HepG2 (cell line): ENCODE data around the gene LMCD1. TPM values are rescaled to one million over a fixed set of nuclear protein-coding genes. Genes with fewer than 3 reads are reported as not detected.

ENCODE experiments used
- ATAC-seq: fragments of 200-7000 bp; cut with Tn5 transposase; 3 replicates; pipeline ENCODE4 v1.9.1; 2020; ENCODE audit warnings: mild to moderate bottlenecking, moderate library complexity
- BruUV-seq: library from RNA; stranded (reverse); fragments of 400-500 nt; replicated peaks from 2 replicates; lab custom pipeline; 2021; lab: Mats Ljungman, UMichigan
- CTCF ChIA-PET: fragments of 300-600 bp; formaldehyde crosslinking; extraction: SDS; loops from one replicate; lab custom pipeline; 2021; ENCODE audit warnings: low total read pairs, inconsistent platforms, low intra/inter-chr PET ratio; lab: Yijun Ruan, JAX
- POLR2A ChIA-PET: fragments of 350-600 bp; sonication (Branson Sonifier 250); formaldehyde crosslinking; loops from one replicate; lab custom pipeline; 2020; ENCODE audit warnings: antibody characterized with exemption, inconsistent platforms; lab: Yijun Ruan, JAX
- DNase-seq: peaks from one replicate; pipeline ENCODE4 v3.0.0-alpha.2; 2015; ENCODE audit warnings: low spot score
- FAIRE-seq: peaks from 3 replicates; lab custom pipeline; 2011; peaks lifted over from hg19 to GRCh38; lab: Jason Lieb, UNC
- H2AFZ ChIP-seq: one replicate; pipeline ENCODE4 v1.6.1; 2011; ENCODE audit warnings: low read length, inconsistent platforms
- H3K27ac ChIP-seq: fragments of 300-600 bp; 3 replicates; pipeline ENCODE4 v1.8.0; 2011; ENCODE audit warnings: mixed run types, mild to moderate bottlenecking, mixed read lengths, low read length, inconsistent platforms; ENCODE audit not compliant: insufficient read depth; ENCODE audit errors: extremely low read length
- H3K27me3 ChIP-seq, 2 experiments: fragments of 200-600 bp in 1 of 2; 2 replicates in 1 of 2; 3 replicates in 1 of 2; pipeline versions ENCODE4 v1.6.0 to v1.8.0; 2011; ENCODE audit warnings: low read length in 2 of 2, mild to moderate bottlenecking in 2 of 2, moderate library complexity in 2 of 2, inconsistent platforms in 1 of 2; ENCODE audit not compliant: insufficient read depth in 2 of 2, control insufficient read depth in 1 of 2
- H3K36me3 ChIP-seq, 2 experiments: fragments of 200-600 bp in 1 of 2; replicated peaks in 1 of 2; 2 replicates in 1 of 2; 3 replicates in 1 of 2; pipeline versions ENCODE4 v1.5.1 to v1.8.0; 2011; ENCODE audit warnings: low read length in 2 of 2, inconsistent platforms in 1 of 2; ENCODE audit not compliant: insufficient read depth in 2 of 2, control insufficient read depth in 1 of 2
- H3K4me1 ChIP-seq: 2 replicates; pipeline ENCODE4 v1.5.1; 2012; ENCODE audit warnings: low read length, inconsistent platforms; ENCODE audit not compliant: insufficient read depth
- H3K4me2 ChIP-seq: 2 replicates; pipeline ENCODE4 v1.6.0; 2011; ENCODE audit warnings: low read depth, low read length, inconsistent platforms
- H3K4me3 ChIP-seq, 3 experiments: fragments of 200-600 bp in 1 of 3; sonication (generic), shearing (Covaris generic) in 1 of 3; replicated peaks in 1 of 3; 2 replicates each; pipeline ENCODE4 v1.5.1; 2011 to 2016; ENCODE audit warnings: low read length in 3 of 3, inconsistent platforms in 2 of 3, low read depth in 2 of 3, mild to moderate bottlenecking in 2 of 3, control low read depth in 1 of 3, mixed read lengths in 1 of 3; ENCODE audit not compliant: insufficient read depth in 1 of 3
- H3K79me2 ChIP-seq: one replicate; pipeline ENCODE4 v1.6.1; 2011; ENCODE audit warnings: low read length, inconsistent platforms; ENCODE audit not compliant: insufficient read depth
- H3K9ac ChIP-seq: 2 replicates; pipeline ENCODE4 v1.6.0; 2011; ENCODE audit warnings: mild to moderate bottlenecking, low read depth, low read length, inconsistent platforms; ENCODE audit not compliant: insufficient read depth
- H3K9me3 ChIP-seq: 2 replicates; pipeline ENCODE4 v1.5.1; 2012; ENCODE audit warnings: mild to moderate bottlenecking, low read length
- H4K20me1 ChIP-seq: 2 replicates; pipeline ENCODE4 v1.6.0; 2011; ENCODE audit warnings: inconsistent platforms, mild to moderate bottlenecking, low read length, moderate library complexity; ENCODE audit not compliant: insufficient read depth
- FOXK1 ChIP-seq: sonication (generic); formaldehyde crosslinking; IDR thresholded peaks from 2 replicates; pipeline ENCODE4 v1.4.0; 2020; ENCODE audit warnings: low read depth, missing genetic modification reagents, borderline replicate concordance
- KDM5A ChIP-seq: fragments of 200-600 bp; sonication (generic); IDR thresholded peaks from 2 replicates; pipeline ENCODE4 v1.7.0; 2018; ENCODE audit warnings: antibody characterized with exemption, mild to moderate bottlenecking, low read length, borderline replicate concordance
- MYNN ChIP-seq: sonication (generic); formaldehyde crosslinking; IDR thresholded peaks from 2 replicates; pipeline ENCODE4 v1.4.0; 2020; ENCODE audit warnings: mild to moderate bottlenecking, low read depth, missing genetic modification reagents
- RAD51 ChIP-seq: fragments of 450-650 bp; IDR thresholded peaks from 2 replicates; pipeline ENCODE4 v1.6.1; 2016; ENCODE audit warnings: borderline replicate concordance
- SAFB2 ChIP-seq: sonication (generic); formaldehyde crosslinking; IDR thresholded peaks from 2 replicates; pipeline ENCODE4 v1.5.1; 2020; ENCODE audit warnings: missing genetic modification reagents, low read depth, mild to moderate bottlenecking, borderline replicate concordance
- TIGD3 ChIP-seq: sonication (generic); formaldehyde crosslinking; IDR thresholded peaks from 2 replicates; pipeline ENCODE4 v1.5.1; 2020; ENCODE audit warnings: mild to moderate bottlenecking, missing genetic modification reagents, borderline replicate concordance
- ZC3H13 ChIP-seq: sonication (generic); formaldehyde crosslinking; IDR thresholded peaks from 2 replicates; pipeline ENCODE4 v1.8.1; 2023; ENCODE audit warnings: mild to moderate bottlenecking, missing genetic modification reagents, moderate library complexity
- ZNF124 ChIP-seq: sonication (generic); formaldehyde crosslinking; IDR thresholded peaks from 2 replicates; pipeline ENCODE4 v1.4.0; 2020; ENCODE audit warnings: missing genetic modification reagents
- ZNF343 ChIP-seq: sonication (generic); formaldehyde crosslinking; IDR thresholded peaks from 2 replicates; pipeline ENCODE4 v1.4.0; 2020; ENCODE audit warnings: mild to moderate bottlenecking, missing genetic modification reagents
- ZNF460 ChIP-seq: sonication (generic); formaldehyde crosslinking; IDR thresholded peaks from 2 replicates; pipeline ENCODE4 v1.5.1; 2020; ENCODE audit warnings: missing genetic modification reagents, mild to moderate bottlenecking, borderline replicate concordance
- ZNF737 ChIP-seq: sonication (generic); formaldehyde crosslinking; IDR thresholded peaks from 2 replicates; pipeline ENCODE4 v1.5.0; 2020; ENCODE audit warnings: missing genetic modification reagents, mild to moderate bottlenecking, borderline replicate concordance
- WGBS: methylation state at CpG from one replicate; pipeline ENCODE4 v1.1.6; 2017; ENCODE audit warnings: low lambda C conversion rate; 5-methylcytosine and 5-hydroxymethylcytosine counted together
- in situ Hi-C: cut with HindIII; loops from 2 replicates; pipeline ENCODE4 v1.10.0; 2017; ENCODE audit warnings: low pct_unique_long_range_greater_than_20kb; ENCODE audit not compliant: extremely low pct_ligation_motif_present
- intact Hi-C: fragments of 100-400 bp; cut with micrococcal nuclease; formaldehyde crosslinking; loops from one replicate; pipeline ENCODE4 v1.10.0; 2022; ENCODE audit not compliant: unreplicated experiment
- polyA plus RNA-seq, 8 experiments: library from polyadenylated mRNA; depleted of rRNA in 3 of 8; stranded (reverse) in 7 of 8; unstranded in 1 of 8; fragments of >200 nt; fragmentation: Illumina TruSeq in 4 of 8; extraction: Trizol in 4 of 8; gene quantifications; 2 replicates each; pipeline versions ENCODE4 v1.2.1 to v1.2.3, GENCODE V29; 2011 to 2016; ENCODE audit warnings: low read depth in 4 of 8, missing spikeins in 1 of 8, mixed read lengths in 1 of 8; ENCODE audit not compliant: insufficient read depth in 1 of 8
- total RNA-seq, 5 experiments: library from RNA; depleted of rRNA; stranded (reverse); fragments of >200 nt; fragmentation: Illumina TruSeq; extraction: Trizol; gene quantifications; 2 replicates each; pipeline ENCODE4 v1.2.3, GENCODE V29; 2016; ENCODE audit warnings: low read depth in 1 of 5

LMCD1 gene
- total and polyA plus RNA-seq, 2 of the 13 experiments (the other 11 are each of a cell fraction or from before 2014, with no cell fraction given), result 6.2 to 7.1 TPM

- no TSS peak for BruUV-seq
- FAIRE-seq, result no peak
Measured at GRCh38 chr3:8589880-8590556, 88.4 kb downstream of the LMCD1 start.

DNA sequence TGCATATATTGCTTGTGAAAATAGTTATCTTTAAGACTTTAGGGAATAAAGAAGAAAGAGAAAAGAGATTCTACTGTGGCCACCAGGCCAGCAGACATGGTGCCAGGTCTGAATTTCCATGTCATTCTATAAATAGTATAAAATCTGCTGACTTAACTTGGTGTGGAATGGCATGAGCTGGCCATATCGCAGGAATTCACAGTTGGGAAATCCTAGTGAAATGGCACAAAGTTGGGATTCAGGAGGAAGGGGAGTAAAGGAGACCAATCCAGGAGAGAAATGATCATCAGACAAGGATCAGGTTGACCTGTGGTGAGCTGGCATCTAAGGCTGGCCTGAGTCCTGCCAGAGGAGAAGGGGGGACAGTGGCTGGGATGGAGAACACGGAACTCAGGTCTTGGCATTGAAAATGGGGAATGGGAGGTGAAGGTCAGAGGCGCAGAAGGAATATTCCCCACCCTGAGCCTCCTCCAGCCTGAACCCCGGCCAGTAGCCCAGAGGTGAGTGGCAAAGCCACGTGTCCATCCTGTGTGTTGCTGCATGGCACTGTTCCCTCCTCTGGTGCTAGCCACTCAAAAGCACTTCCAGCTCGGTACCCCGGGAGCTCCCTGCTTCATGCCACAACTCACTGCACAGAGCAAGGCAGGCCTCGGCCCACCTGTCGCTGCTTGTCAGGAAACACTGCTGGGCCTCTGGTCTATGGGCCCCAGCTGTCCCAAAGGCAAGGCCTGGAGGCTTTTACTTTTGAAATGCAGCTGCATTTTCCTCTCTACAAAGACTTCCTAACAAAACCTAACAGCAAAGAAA lies 91.6 kb downstream of the LMCD1 start:
- DNase-seq (no peak), ATAC-seq (no peak; the same call in 2 of the 3 replicates), FAIRE-seq (no peak)
- H3K9me3 ChIP-seq, result no peaks in the 10 kb centered on the region
- no peaks in the 10 kb centered on the region for H3K79me2 ChIP-seq
- WGBS, result 47% methylated on average over 8 of the region's 9 CpGs
- H3K27me3 ChIP-seq, result peaks cover 3 to 7% of the 10 kb centered on the region in 2 experiments; a peak in 3 of 5 replicates
- POLR2A ChIA-PET, result no interaction called here
- intact Hi-C loops, result no loop called here
- no peak overlapping the region for H3K27ac ChIP-seq
- BruUV-seq, result no TSS peak
- no peak overlapping the region for H3K4me3 ChIP-seq
- no peak overlapping the region for H3K9ac ChIP-seq
- H2AFZ ChIP-seq, result no peak overlapping the region
- H3K4me1 ChIP-seq, result peaks cover 3% of the 10 kb centered on the region; the same call in 1 of the 2 replicates
- CTCF ChIA-PET, result no interaction called here
- in situ Hi-C loops, result no loop called here
- no peaks in the 10 kb centered on the region for H4K20me1 ChIP-seq
- no peak overlapping the region for H3K4me2 ChIP-seq
- no peaks in the 10 kb centered on the region for H3K36me3 ChIP-seq
- no peak for TF ChIP-seq ZC3H13 (CRISPR knock-in tag)
- no peak for TF ChIP-seq FOXK1 (CRISPR knock-in tag)
- no peak for TF ChIP-seq ZNF460
- no peak for TF ChIP-seq ZNF737
- TF ChIP-seq ZNF124 (CRISPR knock-in tag), result no peak
- TF ChIP-seq TIGD3 (CRISPR knock-in tag), result no peak
- no peak for TF ChIP-seq MYNN (CRISPR knock-in tag)
- no peak for TF ChIP-seq KDM5A
- no peak for TF ChIP-seq SAFB2
- no peak for TF ChIP-seq RAD51

More at GRCh38 chr3:8589880-8590556, 88.4 kb downstream of the LMCD1 start:
- no peak for TF ChIP-seq ZNF343 (CRISPR knock-in tag)
- H4K20me1 ChIP-seq, result no peaks in the 10 kb centered on the region
- intact Hi-C loops, result no loop called here
- no peak overlapping the region for H2AFZ ChIP-seq
- H3K4me2 ChIP-seq, result no peak overlapping the region
- in situ Hi-C loops, result no loop called here
- ATAC-seq (no peak), DNase-seq (no peak)
- no peaks in the 10 kb centered on the region for H3K36me3 ChIP-seq
- CTCF ChIA-PET, result no interaction called here
- H3K79me2 ChIP-seq, result no peaks in the 10 kb centered on the region
- H3K4me3 ChIP-seq, result no peak overlapping the region
- H3K4me1 ChIP-seq, result no peaks in the 10 kb centered on the region
- no peaks in the 10 kb centered on the region for H3K9me3 ChIP-seq
- no peak overlapping the region for H3K27ac ChIP-seq
- POLR2A ChIA-PET, result no interaction called here
- 38% methylated on average over 6 of the region's 6 CpGs for WGBS
- H3K27me3 ChIP-seq, result peaks cover 3 to 7% of the 10 kb centered on the region in 2 experiments; a peak in 3 of 5 replicates
- no peak overlapping the region for H3K9ac ChIP-seq
